LNCaP clone FGC (cell line): Measurements from ENCODE around the gene CCT6B.

ENCODE experiments used
- DNase-seq: peaks from one replicate; pipeline ENCODE4 v3.0.0-alpha.2; 2011; ENCODE audit warnings: low read depth
- H3K4me3 ChIP-seq: 2 replicates; pipeline ENCODE4 v1.5.1; 2011; ENCODE audit warnings: mild to moderate bottlenecking, low read depth, low read length, control low read depth
- CTCF ChIP-seq: IDR thresholded peaks from 2 replicates; pipeline ENCODE4 v1.5.1; 2012; ENCODE audit warnings: mild to moderate bottlenecking; ENCODE audit not compliant: control insufficient read depth, insufficient read depth; ENCODE audit errors: extremely low read depth

The CCT6B gene

GRCh38 chr17:34991606-34992005 lies 30.3 kb upstream of the CCT6B start:
- no peak for TF ChIP-seq CTCF
- no peak for DNase-seq
- H3K4me3 ChIP-seq, result no peak overlapping the region

- peak; percentile 97 for DNase-seq
- H3K4me3 ChIP-seq, result no peak overlapping the region
- TF ChIP-seq CTCF, result no peak
These were observed 29.7 kb upstream of the CCT6B start for GRCh38 chr17:34990921-34991365.

GRCh38 chr17:34989473-34989872 lies 28.2 kb upstream of the CCT6B start:
- DNase-seq, result no peak

GRCh38 chr17:34988644-34989043 lies 27.4 kb upstream of the CCT6B start:
- no peak for TF ChIP-seq CTCF
- H3K4me3 ChIP-seq, result no peak overlapping the region
- no peak for DNase-seq

More at GRCh38 chr17:34989473-34989872, 28.2 kb upstream of the CCT6B start:
- H3K4me3 ChIP-seq, result no peak overlapping the region
- no peak for TF ChIP-seq CTCF

GRCh38 chr17:34987232-34987631 lies 26.0 kb upstream of the CCT6B start:
- TF ChIP-seq CTCF, result no peak
- DNase-seq, result no peak
- H3K4me3 ChIP-seq, result no peak overlapping the region

GRCh38 chr17:34981538-34982241 lies 20.4 kb upstream of the CCT6B start:
- DNase-seq, result no peak
- no peak for TF ChIP-seq CTCF
- peak overlapping the region; percentile 86 for H3K4me3 ChIP-seq

- TF ChIP-seq CTCF, result peak; percentile 21; the same call in 1 of the 2 replicates
- H3K4me3 ChIP-seq, result peak overlapping the region; percentile 86
- no peak for DNase-seq
These were observed 19.6 kb upstream of the CCT6B start for GRCh38 chr17:34980681-34981537.
